ENCODE measurements around the gene ARHGAP36. TPM values are rescaled to one million over a fixed set of nuclear protein-coding genes. Genes with fewer than 3 reads are reported as not detected.

ARHGAP36 gene
- total RNA-seq, 1 donor from 2014 or later, result not detected

DNA sequence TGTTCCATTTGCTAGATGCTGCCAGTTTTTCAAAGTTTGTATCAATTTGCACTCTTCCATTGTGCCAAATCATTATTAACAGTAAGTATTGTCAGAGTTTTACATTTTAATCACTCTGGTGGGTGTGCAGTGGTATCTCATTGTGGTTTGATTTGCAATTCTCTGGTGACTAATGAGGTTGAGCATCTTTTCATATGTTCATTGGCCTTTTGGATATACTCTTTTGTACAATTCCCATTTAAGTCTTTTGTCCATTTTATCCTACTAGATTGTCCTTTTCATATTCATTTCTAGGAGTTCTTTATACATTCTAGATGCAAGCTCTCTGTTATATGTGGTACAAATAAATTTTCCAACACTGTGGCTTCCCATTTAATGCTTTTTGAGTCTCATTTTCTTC is 17.4 kb upstream of the ARHGAP36 start:
- Histone ChIP-seq H3K36me3 (ENCODE audit: control insufficient read depth, insufficient read depth, low read length) (no peaks in the 10 kb centered on the region), H3K4me3 (ENCODE audit: low read depth, low read length) (no peak overlapping the region), H3K27me3 (ENCODE audit: control insufficient read depth, insufficient read depth, low read length) (no peaks in the 10 kb centered on the region)
- no peak for DNase-seq (ENCODE audit: low read depth)
- TF ChIP-seq, protein P1, sequence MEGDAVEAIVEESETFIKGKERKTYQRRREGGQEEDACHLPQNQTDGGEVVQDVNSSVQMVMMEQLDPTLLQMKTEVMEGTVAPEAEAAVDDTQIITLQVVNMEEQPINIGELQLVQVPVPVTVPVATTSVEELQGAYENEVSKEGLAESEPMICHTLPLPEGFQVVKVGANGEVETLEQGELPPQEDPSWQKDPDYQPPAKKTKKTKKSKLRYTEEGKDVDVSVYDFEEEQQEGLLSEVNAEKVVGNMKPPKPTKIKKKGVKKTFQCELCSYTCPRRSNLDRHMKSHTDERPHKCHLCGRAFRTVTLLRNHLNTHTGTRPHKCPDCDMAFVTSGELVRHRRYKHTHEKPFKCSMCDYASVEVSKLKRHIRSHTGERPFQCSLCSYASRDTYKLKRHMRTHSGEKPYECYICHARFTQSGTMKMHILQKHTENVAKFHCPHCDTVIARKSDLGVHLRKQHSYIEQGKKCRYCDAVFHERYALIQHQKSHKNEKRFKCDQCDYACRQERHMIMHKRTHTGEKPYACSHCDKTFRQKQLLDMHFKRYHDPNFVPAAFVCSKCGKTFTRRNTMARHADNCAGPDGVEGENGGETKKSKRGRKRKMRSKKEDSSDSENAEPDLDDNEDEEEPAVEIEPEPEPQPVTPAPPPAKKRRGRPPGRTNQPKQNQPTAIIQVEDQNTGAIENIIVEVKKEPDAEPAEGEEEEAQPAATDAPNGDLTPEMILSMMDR (IDR thresholded peaks at IDR 0.05; ENCODE audit: insufficient read depth, low read length, poor library complexity, severe bottlenecking), result no peak

DNA sequence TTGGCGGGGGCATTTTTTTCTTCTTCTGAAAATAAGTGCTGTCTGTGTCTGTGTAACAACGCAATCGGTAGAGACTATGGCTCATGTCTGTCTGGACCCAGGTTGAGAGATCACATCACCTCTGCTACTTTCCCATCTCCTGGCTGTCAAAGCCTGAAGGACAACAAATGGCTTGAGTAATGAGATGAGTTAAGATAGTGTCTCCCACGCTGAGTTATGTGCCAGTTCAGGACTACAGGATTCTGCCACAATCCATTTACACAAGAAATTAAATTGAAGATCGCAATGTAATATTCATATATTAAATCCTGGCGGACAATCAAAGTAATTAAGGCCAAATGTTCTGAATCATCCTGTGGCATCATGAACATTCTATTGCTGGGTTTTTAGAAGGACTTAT is 16.5 kb upstream of the ARHGAP36 start:
- Histone ChIP-seq H3K4me3 (ENCODE audit: low read depth, low read length) (no peak overlapping the region), H3K27me3 (ENCODE audit: control insufficient read depth, insufficient read depth, low read length) (no peaks in the 10 kb centered on the region), H3K36me3 (ENCODE audit: control insufficient read depth, insufficient read depth, low read length) (no peaks in the 10 kb centered on the region)
- no peak for DNase-seq (ENCODE audit: low read depth)
- TF ChIP-seq, protein P1 (IDR thresholded peaks at IDR 0.05; ENCODE audit: insufficient read depth, low read length, poor library complexity, severe bottlenecking), result no peak

DNA sequence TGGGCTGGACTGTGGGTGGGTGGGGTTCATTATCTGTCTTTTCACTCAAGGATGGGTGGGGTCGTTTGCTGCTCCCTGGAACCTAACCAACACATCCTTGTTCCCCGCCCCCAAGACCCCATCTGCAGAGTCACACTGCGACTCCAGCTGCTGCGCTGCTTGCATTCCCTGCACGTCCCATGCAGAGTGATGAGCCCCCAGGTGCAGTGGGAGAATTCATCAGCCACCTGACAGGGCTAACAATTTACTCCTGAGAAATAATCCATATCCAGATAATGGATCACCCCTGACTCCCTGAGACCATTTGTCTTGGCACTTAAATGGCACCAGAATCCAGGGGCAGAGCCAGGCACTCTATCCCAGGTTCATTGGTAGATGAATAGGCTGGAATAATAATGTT is 12.4 kb upstream of the ARHGAP36 start:
- no peak for DNase-seq (ENCODE audit: low read depth)
- Histone ChIP-seq H3K4me3 (ENCODE audit: low read depth, low read length) (no peak overlapping the region), H3K27me3 (ENCODE audit: control insufficient read depth, insufficient read depth, low read length) (no peaks in the 10 kb centered on the region), H3K36me3 (ENCODE audit: control insufficient read depth, insufficient read depth, low read length) (no peaks in the 10 kb centered on the region)
- TF ChIP-seq, protein P1 (IDR thresholded peaks at IDR 0.05; ENCODE audit: insufficient read depth, low read length, poor library complexity, severe bottlenecking), result no peak

DNA sequence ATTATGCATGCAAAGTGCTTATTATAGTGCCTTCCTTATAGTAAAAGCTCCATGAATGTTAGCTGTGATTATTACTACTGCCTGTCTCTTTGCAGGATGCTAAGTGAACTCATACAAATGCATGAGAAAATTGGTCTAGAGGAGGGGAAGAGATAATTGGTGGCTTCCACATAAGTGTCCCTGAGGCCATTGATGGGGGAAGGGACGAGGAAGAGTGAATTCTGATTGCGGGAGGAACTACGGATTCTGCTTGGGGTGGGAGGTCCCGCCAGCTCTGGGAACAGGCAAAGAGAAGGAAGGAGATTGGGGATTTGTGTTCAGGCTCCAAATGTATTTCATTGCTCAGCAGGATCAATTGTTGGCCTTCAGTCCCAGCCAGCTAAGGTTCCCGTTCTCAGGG is 11.6 kb upstream of the ARHGAP36 start:
- no peak for DNase-seq (ENCODE audit: low read depth)
- no peaks in the 10 kb centered on the region for H3K36me3 ChIP-seq (ENCODE audit: control insufficient read depth, insufficient read depth, low read length)
- peaks cover 2% of the 10 kb centered on the region for H3K27me3 ChIP-seq (ENCODE audit: control insufficient read depth, insufficient read depth, low read length)
- TF ChIP-seq, protein P1 (IDR thresholded peaks at IDR 0.05; ENCODE audit: insufficient read depth, low read length, poor library complexity, severe bottlenecking), result no peak
- no peak overlapping the region for H3K4me3 ChIP-seq (ENCODE audit: low read depth, low read length)

DNA sequence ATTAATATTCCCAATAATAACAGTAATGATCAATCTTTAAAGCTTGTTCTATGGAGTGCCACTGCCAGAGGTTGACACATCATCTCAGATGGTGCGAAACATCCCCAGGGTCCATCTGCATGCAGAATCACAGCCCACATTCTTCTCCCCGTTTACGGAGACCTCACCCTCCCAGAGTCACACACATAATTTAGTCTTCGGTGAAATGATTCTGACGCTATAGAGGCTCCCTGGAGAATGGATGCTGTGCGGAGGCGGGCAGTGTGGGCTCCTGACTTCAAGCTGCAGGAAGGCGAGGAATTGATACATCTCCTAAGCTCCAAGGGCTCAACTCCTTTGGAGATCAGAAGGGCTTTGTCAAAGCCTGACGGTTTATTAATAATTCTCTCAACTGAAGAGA is 11.0 kb upstream of the ARHGAP36 start:
- DNase-seq (ENCODE audit: low read depth), result no peak
- TF ChIP-seq, protein P1 (IDR thresholded peaks at IDR 0.05; ENCODE audit: insufficient read depth, low read length, poor library complexity, severe bottlenecking), result no peak
- H3K36me3 ChIP-seq (ENCODE audit: control insufficient read depth, insufficient read depth, low read length), result no peaks in the 10 kb centered on the region
- peaks cover 2% of the 10 kb centered on the region for H3K27me3 ChIP-seq (ENCODE audit: control insufficient read depth, insufficient read depth, low read length)
- no peak overlapping the region for H3K4me3 ChIP-seq (ENCODE audit: low read depth, low read length)

DNA sequence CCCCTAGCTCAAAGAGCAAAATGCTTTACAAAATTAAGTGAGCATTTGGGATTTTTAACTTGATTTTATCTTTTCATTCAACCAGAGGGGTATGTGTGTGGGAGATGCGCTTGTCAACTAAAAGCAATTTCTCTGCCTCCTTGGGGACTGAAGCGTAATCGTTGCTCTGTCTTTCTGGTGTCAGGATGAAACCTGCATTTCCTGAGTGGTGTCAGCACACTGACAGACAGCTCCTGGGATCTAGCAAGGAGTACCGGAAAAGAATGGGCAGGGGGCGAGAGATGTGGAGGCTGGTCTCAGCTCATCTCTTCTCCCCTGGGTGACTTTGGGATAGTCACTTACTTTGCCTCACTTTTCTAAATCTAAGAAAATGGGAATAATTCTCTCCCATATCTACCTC is 5.1 kb upstream of the ARHGAP36 start:
- TF ChIP-seq, protein P1 (IDR thresholded peaks at IDR 0.05; ENCODE audit: insufficient read depth, low read length, poor library complexity, severe bottlenecking), result no peak
- no peak overlapping the region for H3K4me3 ChIP-seq (ENCODE audit: low read depth, low read length)
- no peak for DNase-seq (ENCODE audit: low read depth)
- no peaks in the 10 kb centered on the region for H3K36me3 ChIP-seq (ENCODE audit: control insufficient read depth, insufficient read depth, low read length)
- peaks cover 14% of the 10 kb centered on the region for H3K27me3 ChIP-seq (ENCODE audit: control insufficient read depth, insufficient read depth, low read length)

Measured in kidney epithelial cell (primary cell).